GM23338 (cell line): ENCODE results near the gene BPIFB1. TPM values are rescaled to one million over a fixed set of nuclear protein-coding genes. Genes with fewer than 3 reads are reported as not detected.
A peak's percentile ranks its signal among the peaks of the same experiment; 100 is the strongest.

Experiments
- ATAC-seq: fragments of 200-7000 bp; cut with Tn5 transposase; 3 replicates; pipeline ENCODE4 v1.9.1; 2020
- DNase-seq: peaks from one replicate; pipeline ENCODE4 v3.0.0-alpha.2; 2015; ENCODE audit warnings: low spot score
- H2AFZ ChIP-seq: fragments of 200-600 bp; sonication (generic); 2 replicates; pipeline ENCODE4 v1.8.0; 2016; ENCODE audit warnings: antibody characterized with exemption, mild to moderate bottlenecking, moderate library complexity
- H3F3A ChIP-seq: fragments of 200-600 bp; sonication (generic); replicated peaks from 2 replicates; pipeline ENCODE4 v1.8.0; 2017; ENCODE audit warnings: antibody characterized with exemption, mixed run types, low read depth
- H3K27ac ChIP-seq: fragments of 200-600 bp; sonication (generic); 2 replicates; pipeline ENCODE4 v1.6.1; 2016; ENCODE audit warnings: low read depth
- H3K27me3 ChIP-seq: fragments of 200-600 bp; sonication (generic); 2 replicates; pipeline ENCODE4 v1.8.0; 2016; ENCODE audit warnings: mild to moderate bottlenecking, mixed run types, moderate library complexity; ENCODE audit not compliant: insufficient read depth
- H3K36me3 ChIP-seq: fragments of 200-600 bp; sonication (generic); 2 replicates; pipeline ENCODE4 v1.8.0; 2016; ENCODE audit warnings: mild to moderate bottlenecking; ENCODE audit not compliant: insufficient read depth
- H3K4me1 ChIP-seq: fragments of 200-600 bp; sonication (generic); 2 replicates; pipeline ENCODE4 v1.8.0; 2016; ENCODE audit warnings: mild to moderate bottlenecking, moderate library complexity; ENCODE audit not compliant: insufficient read depth
- H3K4me2 ChIP-seq: fragments of 200-600 bp; sonication (generic); 2 replicates; pipeline ENCODE4 v1.7.1; 2017; ENCODE audit warnings: mixed run types
- H3K4me3 ChIP-seq: fragments of 200-600 bp; sonication (generic); 2 replicates; pipeline ENCODE4 v1.6.1; 2016; ENCODE audit warnings: mixed run types
- H3K79me2 ChIP-seq: fragments of 200-600 bp; sonication (generic); replicated peaks from 2 replicates; pipeline ENCODE4 v1.8.0; 2017; ENCODE audit warnings: mild to moderate bottlenecking; ENCODE audit not compliant: insufficient read depth
- H3K9me2 ChIP-seq: fragments of 200-600 bp; sonication (generic); 2 replicates; pipeline ENCODE4 v1.8.0; 2017; ENCODE audit not compliant: insufficient read depth
- H4K20me1 ChIP-seq: fragments of 200-600 bp; sonication (generic); replicated peaks from 2 replicates; pipeline ENCODE4 v1.8.0; 2017; ENCODE audit warnings: mild to moderate bottlenecking; ENCODE audit not compliant: insufficient read depth
- H3K27ac Mint-ChIP-seq: 2 replicates; pipeline ENCODE4 v1.8.0; 2020; ENCODE audit warnings: inconsistent platforms, mild to moderate bottlenecking, moderate library complexity, mixed read lengths
- H3K27me3 Mint-ChIP-seq: 3 replicates; pipeline ENCODE4 v1.8.0; 2022; ENCODE audit warnings: low read depth, mild to moderate bottlenecking, moderate library complexity, mixed read lengths, inconsistent platforms; ENCODE audit not compliant: insufficient read depth, poor library complexity
- H3K36me3 Mint-ChIP-seq: 3 replicates; pipeline ENCODE4 v1.8.0; 2021; ENCODE audit warnings: low read depth, mild to moderate bottlenecking, inconsistent platforms, moderate library complexity, mixed read lengths
- H3K4me1 Mint-ChIP-seq: 3 replicates; pipeline ENCODE4 v1.8.0; 2020; ENCODE audit warnings: mild to moderate bottlenecking, inconsistent platforms, mixed read lengths
- H3K4me3 Mint-ChIP-seq: 3 replicates; pipeline ENCODE4 v1.8.0; 2021; ENCODE audit warnings: moderate library complexity, mild to moderate bottlenecking, inconsistent platforms, mixed read lengths
- H3K9me3 Mint-ChIP-seq: 3 replicates; pipeline ENCODE4 v1.8.0; 2020; ENCODE audit warnings: moderate library complexity, mild to moderate bottlenecking, inconsistent platforms, mixed read lengths
- EZH2 ChIP-seq: fragments of 200-600 bp; sonication (generic); IDR thresholded peaks from one replicate; pipeline ENCODE4 v1.8.0; 2017; ENCODE audit warnings: antibody characterized with exemption, mild to moderate bottlenecking, low read depth; ENCODE audit not compliant: unreplicated experiment
- EZH2phosphoT487 ChIP-seq: fragments of 200-600 bp; sonication (generic); IDR thresholded peaks from one replicate; pipeline ENCODE4 v1.8.1; 2018; ENCODE audit warnings: antibody characterized with exemption; ENCODE audit not compliant: unreplicated experiment
- JUNB ChIP-seq: IDR thresholded peaks from one replicate; pipeline ENCODE4 v1.6.1; 2016; ENCODE audit warnings: antibody characterized with exemption; ENCODE audit not compliant: unreplicated experiment
- POLR2AphosphoS5 ChIP-seq: IDR thresholded peaks from 2 replicates; pipeline ENCODE4 v1.6.1; 2016; ENCODE audit warnings: antibody characterized with exemption, low read depth
- STAT1 ChIP-seq: IDR thresholded peaks from one replicate; pipeline ENCODE4 v1.6.1; 2016; ENCODE audit warnings: antibody characterized with exemption; ENCODE audit not compliant: unreplicated experiment
- ZNF114 ChIP-seq: fragments of 250-450 bp; sonication (Bioruptor Pico); IDR thresholded peaks from 2 replicates; pipeline ENCODE4 v1.5.0; 2020; ENCODE audit warnings: mild to moderate bottlenecking, moderate library complexity
- ZNF331 ChIP-seq: fragments of 250-450 bp; sonication (Bioruptor Pico); IDR thresholded peaks from 2 replicates; pipeline ENCODE4 v1.5.0; 2020; ENCODE audit warnings: low read depth, mild to moderate bottlenecking, moderate library complexity
- polyA plus RNA-seq: library from polyadenylated mRNA; unstranded; fragments of >200 nt; fragmentation: Nextera tagmentation; extraction: Ambion mirVana; gene quantifications from 2 replicates; pipeline ENCODE4 v1.2.1, GENCODE V29; 2016
- total RNA-seq: library from RNA; depleted of rRNA; stranded (reverse); fragments of >200 nt; shearing (Covaris generic); gene quantifications from 2 replicates; pipeline ENCODE4 v1.2.3, GENCODE V29; 2014
- TF ChIP-seq, protein P1 (sequence below): IDR thresholded peaks from one replicate; pipeline ENCODE4 v1.6.1; 2018; ENCODE audit warnings: antibody characterized with exemption; ENCODE audit not compliant: unreplicated experiment
- TF ChIP-seq, protein P2 (sequence below), 2 experiments: fragments of 200-600 bp in 1 of 2; sonication (generic) in 1 of 2; conservative IDR thresholded peaks; 2 replicates each; pipeline versions ENCODE4 v1.5.1 to v1.6.1; 2016 to 2017; ENCODE audit warnings: antibody characterized with exemption in 2 of 2, low read depth in 2 of 2, mild to moderate bottlenecking in 2 of 2, moderate library complexity in 1 of 2
- TF ChIP-seq, protein P3 (sequence below): IDR thresholded peaks from 2 replicates; pipeline ENCODE4 v1.6.1; 2016; ENCODE audit warnings: antibody characterized with exemption

BPIFB1 gene
- total and polyA plus RNA-seq, 2 experiments from 2014 or later, result not detected

DNA sequence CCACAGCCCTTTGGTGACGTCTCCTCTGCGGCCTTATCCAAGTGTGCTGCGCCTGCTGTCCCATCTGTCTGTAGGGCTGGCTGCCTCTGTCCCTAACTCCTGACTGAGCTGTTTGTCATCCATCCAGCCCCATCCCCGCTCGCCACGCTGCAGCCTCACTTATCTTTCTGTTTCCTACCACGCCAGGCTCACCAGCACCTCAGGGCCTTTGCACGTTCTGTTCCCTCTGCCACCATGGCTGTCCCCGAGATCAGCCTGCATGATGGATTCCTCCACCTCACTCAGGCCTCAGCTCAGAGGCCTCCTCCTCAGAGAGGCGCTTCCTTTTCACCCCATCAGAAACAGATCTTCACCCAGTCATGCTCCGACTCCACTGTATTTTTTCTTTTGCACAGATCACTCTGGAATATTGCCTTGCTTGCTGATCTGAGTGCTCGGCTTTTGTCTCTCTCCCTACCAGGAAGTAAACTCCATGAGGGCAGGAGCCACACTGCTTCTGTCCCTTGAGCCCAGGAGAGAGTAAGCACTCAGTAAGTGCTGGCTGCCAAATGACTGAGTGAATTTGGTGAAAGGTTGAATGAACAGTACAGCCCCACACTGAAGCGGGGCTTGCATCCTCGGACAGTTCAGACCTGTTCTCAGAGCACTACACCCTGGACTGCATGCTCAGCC, 34.5 kb downstream of the BPIFB1 start (continued):
- TF ChIP-seq, protein P1, sequence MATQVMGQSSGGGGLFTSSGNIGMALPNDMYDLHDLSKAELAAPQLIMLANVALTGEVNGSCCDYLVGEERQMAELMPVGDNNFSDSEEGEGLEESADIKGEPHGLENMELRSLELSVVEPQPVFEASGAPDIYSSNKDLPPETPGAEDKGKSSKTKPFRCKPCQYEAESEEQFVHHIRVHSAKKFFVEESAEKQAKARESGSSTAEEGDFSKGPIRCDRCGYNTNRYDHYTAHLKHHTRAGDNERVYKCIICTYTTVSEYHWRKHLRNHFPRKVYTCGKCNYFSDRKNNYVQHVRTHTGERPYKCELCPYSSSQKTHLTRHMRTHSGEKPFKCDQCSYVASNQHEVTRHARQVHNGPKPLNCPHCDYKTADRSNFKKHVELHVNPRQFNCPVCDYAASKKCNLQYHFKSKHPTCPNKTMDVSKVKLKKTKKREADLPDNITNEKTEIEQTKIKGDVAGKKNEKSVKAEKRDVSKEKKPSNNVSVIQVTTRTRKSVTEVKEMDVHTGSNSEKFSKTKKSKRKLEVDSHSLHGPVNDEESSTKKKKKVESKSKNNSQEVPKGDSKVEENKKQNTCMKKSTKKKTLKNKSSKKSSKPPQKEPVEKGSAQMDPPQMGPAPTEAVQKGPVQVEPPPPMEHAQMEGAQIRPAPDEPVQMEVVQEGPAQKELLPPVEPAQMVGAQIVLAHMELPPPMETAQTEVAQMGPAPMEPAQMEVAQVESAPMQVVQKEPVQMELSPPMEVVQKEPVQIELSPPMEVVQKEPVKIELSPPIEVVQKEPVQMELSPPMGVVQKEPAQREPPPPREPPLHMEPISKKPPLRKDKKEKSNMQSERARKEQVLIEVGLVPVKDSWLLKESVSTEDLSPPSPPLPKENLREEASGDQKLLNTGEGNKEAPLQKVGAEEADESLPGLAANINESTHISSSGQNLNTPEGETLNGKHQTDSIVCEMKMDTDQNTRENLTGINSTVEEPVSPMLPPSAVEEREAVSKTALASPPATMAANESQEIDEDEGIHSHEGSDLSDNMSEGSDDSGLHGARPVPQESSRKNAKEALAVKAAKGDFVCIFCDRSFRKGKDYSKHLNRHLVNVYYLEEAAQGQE, result no peak
- TF ChIP-seq JUNB, result no peak
- TF ChIP-seq, protein P2, sequence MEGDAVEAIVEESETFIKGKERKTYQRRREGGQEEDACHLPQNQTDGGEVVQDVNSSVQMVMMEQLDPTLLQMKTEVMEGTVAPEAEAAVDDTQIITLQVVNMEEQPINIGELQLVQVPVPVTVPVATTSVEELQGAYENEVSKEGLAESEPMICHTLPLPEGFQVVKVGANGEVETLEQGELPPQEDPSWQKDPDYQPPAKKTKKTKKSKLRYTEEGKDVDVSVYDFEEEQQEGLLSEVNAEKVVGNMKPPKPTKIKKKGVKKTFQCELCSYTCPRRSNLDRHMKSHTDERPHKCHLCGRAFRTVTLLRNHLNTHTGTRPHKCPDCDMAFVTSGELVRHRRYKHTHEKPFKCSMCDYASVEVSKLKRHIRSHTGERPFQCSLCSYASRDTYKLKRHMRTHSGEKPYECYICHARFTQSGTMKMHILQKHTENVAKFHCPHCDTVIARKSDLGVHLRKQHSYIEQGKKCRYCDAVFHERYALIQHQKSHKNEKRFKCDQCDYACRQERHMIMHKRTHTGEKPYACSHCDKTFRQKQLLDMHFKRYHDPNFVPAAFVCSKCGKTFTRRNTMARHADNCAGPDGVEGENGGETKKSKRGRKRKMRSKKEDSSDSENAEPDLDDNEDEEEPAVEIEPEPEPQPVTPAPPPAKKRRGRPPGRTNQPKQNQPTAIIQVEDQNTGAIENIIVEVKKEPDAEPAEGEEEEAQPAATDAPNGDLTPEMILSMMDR (conservative IDR thresholded peaks at IDR 0.05; ENCODE audit: low read depth in 2 of 2), result no peak
- no peak for TF ChIP-seq EZH2phosphoT487

DNA sequence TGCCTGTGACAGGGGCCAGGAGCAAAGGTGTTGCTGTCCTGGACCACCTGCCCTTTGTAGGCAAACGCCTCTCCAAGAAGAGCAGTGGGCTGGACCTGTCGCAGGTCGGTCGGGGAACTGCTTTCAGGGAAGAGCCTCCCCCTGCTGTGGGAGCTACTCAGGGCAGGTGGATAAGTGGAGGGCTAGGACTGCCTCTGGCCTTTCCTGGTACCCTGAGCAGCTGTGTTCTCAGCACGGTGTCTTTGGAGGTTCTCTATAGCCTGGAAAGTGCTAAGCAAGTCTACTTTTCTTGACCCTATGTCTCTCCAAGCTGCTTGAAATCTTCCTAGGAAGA, 35.0 kb downstream of the BPIFB1 start:
- no peaks in the 10 kb centered on the region for H3K9me2 ChIP-seq
- peak; percentile 34 for DNase-seq
- no peak for TF ChIP-seq EZH2
- no peak for TF ChIP-seq JUNB
- TF ChIP-seq, protein P1, result no peak
- TF ChIP-seq, protein P3, sequence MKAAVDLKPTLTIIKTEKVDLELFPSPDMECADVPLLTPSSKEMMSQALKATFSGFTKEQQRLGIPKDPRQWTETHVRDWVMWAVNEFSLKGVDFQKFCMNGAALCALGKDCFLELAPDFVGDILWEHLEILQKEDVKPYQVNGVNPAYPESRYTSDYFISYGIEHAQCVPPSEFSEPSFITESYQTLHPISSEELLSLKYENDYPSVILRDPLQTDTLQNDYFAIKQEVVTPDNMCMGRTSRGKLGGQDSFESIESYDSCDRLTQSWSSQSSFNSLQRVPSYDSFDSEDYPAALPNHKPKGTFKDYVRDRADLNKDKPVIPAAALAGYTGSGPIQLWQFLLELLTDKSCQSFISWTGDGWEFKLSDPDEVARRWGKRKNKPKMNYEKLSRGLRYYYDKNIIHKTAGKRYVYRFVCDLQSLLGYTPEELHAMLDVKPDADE, result no peak
- no peak for TF ChIP-seq EZH2phosphoT487
- TF ChIP-seq, protein P2 (conservative IDR thresholded peaks at IDR 0.05; ENCODE audit: low read depth in 2 of 2), result no peak
- TF ChIP-seq POLR2AphosphoS5, result no peak
- TF ChIP-seq ZNF331 (CRISPR knock-in tag), result no peak
- TF ChIP-seq ZNF114 (CRISPR knock-in tag), result no peak
- no peak for TF ChIP-seq STAT1

More for the DNA sequence above, 35.0 kb downstream of the BPIFB1 start:
- Histone ChIP-seq H3F3A (no peaks in the 10 kb centered on the region), H3K36me3 (no peaks in the 10 kb centered on the region), H3K4me2 (no peak overlapping the region), H3K27me3 (no peaks in the 10 kb centered on the region), H3K27ac (no peak overlapping the region), H2AFZ (no peak overlapping the region), H4K20me1 (no peaks in the 10 kb centered on the region), H3K4me3 (no peak overlapping the region), H3K4me1 (no peaks in the 10 kb centered on the region), H3K79me2 (no peaks in the 10 kb centered on the region)
- no peak overlapping the region for H3K27ac Mint-ChIP-seq
- H3K27me3 Mint-ChIP-seq, result peaks cover 10% of the 10 kb centered on the region
- no peaks in the 10 kb centered on the region for H3K36me3 Mint-ChIP-seq
- H3K4me1 Mint-ChIP-seq, result no peaks in the 10 kb centered on the region
- H3K9me3 Mint-ChIP-seq, result no peaks in the 10 kb centered on the region; the same call in 2 of the 3 replicates
- ATAC-seq, result peak; percentile 94
- no peak overlapping the region for H3K4me3 Mint-ChIP-seq
